HG02981 (cell line): ENCODE measurements around the gene IQGAP2.
"Not testable (repeated sequence)": the region's sequence is repeated elsewhere in the genome, so short reads cannot be mapped to it uniquely, and the experiment has no call there.

Experiments
- ATAC-seq: cut with Tn5 transposase; IDR thresholded peaks from one replicate; pipeline ENCODE4 v1.9.1; 2021; ENCODE audit warnings: mild to moderate bottlenecking, moderate library complexity; ENCODE audit not compliant: unreplicated experiment

Gene IQGAP2

GRCh38 chr5:76595755-76596481, 192.8 kb downstream of the IQGAP2 start:
- ATAC-seq: no peak

- no peak for ATAC-seq
These were observed 195.4 kb downstream of the IQGAP2 start for GRCh38 chr5:76598531-76598930.

- no peak for ATAC-seq
These were observed 197.6 kb downstream of the IQGAP2 start for GRCh38 chr5:76600716-76601115.

GRCh38 chr5:76601470-76601869, 198.4 kb downstream of the IQGAP2 start:
- no peak for ATAC-seq

GRCh38 chr5:76602094-76602726, 199.1 kb downstream of the IQGAP2 start:
- no peak for ATAC-seq

- ATAC-seq: not testable (repeated sequence)
These were observed 200.9 kb downstream of the IQGAP2 start for GRCh38 chr5:76603991-76604390.

GRCh38 chr5:76604838-76605237, 201.8 kb downstream of the IQGAP2 start:
- ATAC-seq: no peak

- no peak for ATAC-seq
These were observed 203.6 kb downstream of the IQGAP2 start for GRCh38 chr5:76606701-76607100.

- no peak for ATAC-seq
These were observed 204.3 kb downstream of the IQGAP2 start for GRCh38 chr5:76607353-76607871.

GRCh38 chr5:76608833-76609232, 205.7 kb downstream of the IQGAP2 start:
- ATAC-seq: no peak

- no peak for ATAC-seq
These were observed 207.1 kb downstream of the IQGAP2 start for GRCh38 chr5:76610196-76610595.

GRCh38 chr5:76612942-76613341, 209.9 kb downstream of the IQGAP2 start:
- ATAC-seq: no peak

- no peak for ATAC-seq
These were observed 212.7 kb downstream of the IQGAP2 start for GRCh38 chr5:76615759-76616158.

GRCh38 chr5:76616206-76616605, 213.1 kb downstream of the IQGAP2 start:
- ATAC-seq: no peak

- ATAC-seq: no peak
These were observed 214.1 kb downstream of the IQGAP2 start for GRCh38 chr5:76617229-76617628.

GRCh38 chr5:76617675-76618074, 214.6 kb downstream of the IQGAP2 start:
- ATAC-seq: no peak

GRCh38 chr5:76620166-76620565, 217.1 kb downstream of the IQGAP2 start:
- no peak for ATAC-seq

- no peak for ATAC-seq
These were observed 219.0 kb downstream of the IQGAP2 start for GRCh38 chr5:76622076-76622475.

GRCh38 chr5:76622973-76623596, 220.0 kb downstream of the IQGAP2 start, which contains the start of gene F2RL2:
TSS of gene F2RL2 (minus strand) at chr5:76623403. CDS start at chr5:76623230, 173 bp downstream.
- ATAC-seq: no peak

- ATAC-seq: no peak
These were observed 222.2 kb downstream of the IQGAP2 start for GRCh38 chr5:76625087-76625815.

GRCh38 chr5:76626738-76627137, 223.7 kb downstream of the IQGAP2 start:
- no peak for ATAC-seq
